Neural crest cell (in vitro differentiated cells): ENCODE results near the gene PTTG1. TPM values are rescaled to one million over a fixed set of nuclear protein-coding genes. Genes with fewer than 3 reads are reported as not detected.

Source experiments
- DNase-seq: peaks from one replicate; pipeline ENCODE4 v3.0.0; 2021; ENCODE audit warnings: low read depth, mixed read lengths, low spot score
- H3K27ac Mint-ChIP-seq: one replicate; pipeline ENCODE4 v1.8.0; 2021; ENCODE audit warnings: mild to moderate bottlenecking, mixed read lengths; ENCODE audit not compliant: unreplicated experiment
- H3K27me3 Mint-ChIP-seq: 2 replicates; pipeline ENCODE4 v1.8.0; 2021; ENCODE audit warnings: low read depth, mild to moderate bottlenecking, mixed read lengths
- H3K36me3 Mint-ChIP-seq: 2 replicates; pipeline ENCODE4 v1.8.0; 2021; ENCODE audit warnings: low read depth, mild to moderate bottlenecking, mixed read lengths
- H3K4me1 Mint-ChIP-seq: 2 replicates; pipeline ENCODE4 v1.8.0; 2021; ENCODE audit warnings: mixed read lengths
- H3K4me3 Mint-ChIP-seq: one replicate; pipeline ENCODE4 v1.8.0; 2021; ENCODE audit warnings: mild to moderate bottlenecking, mixed read lengths
- H3K9me3 Mint-ChIP-seq: 2 replicates; pipeline ENCODE4 v1.8.0; 2021; ENCODE audit warnings: mixed read lengths
- total RNA-seq: library from RNA; stranded (reverse); gene quantifications from 2 replicates; pipeline ENCODE4 v1.2.1, GENCODE V29; 2021
- TF ChIP-seq, protein P1 (sequence below): fragments of 200-600 bp; sonication (generic); conservative IDR thresholded peaks from 2 replicates; pipeline ENCODE4 v1.5.0; 2021; ENCODE audit warnings: antibody characterized with exemption, mild to moderate bottlenecking

Gene PTTG1
- total RNA-seq, 1 donor from 2014 or later, result 157 TPM

DNA sequence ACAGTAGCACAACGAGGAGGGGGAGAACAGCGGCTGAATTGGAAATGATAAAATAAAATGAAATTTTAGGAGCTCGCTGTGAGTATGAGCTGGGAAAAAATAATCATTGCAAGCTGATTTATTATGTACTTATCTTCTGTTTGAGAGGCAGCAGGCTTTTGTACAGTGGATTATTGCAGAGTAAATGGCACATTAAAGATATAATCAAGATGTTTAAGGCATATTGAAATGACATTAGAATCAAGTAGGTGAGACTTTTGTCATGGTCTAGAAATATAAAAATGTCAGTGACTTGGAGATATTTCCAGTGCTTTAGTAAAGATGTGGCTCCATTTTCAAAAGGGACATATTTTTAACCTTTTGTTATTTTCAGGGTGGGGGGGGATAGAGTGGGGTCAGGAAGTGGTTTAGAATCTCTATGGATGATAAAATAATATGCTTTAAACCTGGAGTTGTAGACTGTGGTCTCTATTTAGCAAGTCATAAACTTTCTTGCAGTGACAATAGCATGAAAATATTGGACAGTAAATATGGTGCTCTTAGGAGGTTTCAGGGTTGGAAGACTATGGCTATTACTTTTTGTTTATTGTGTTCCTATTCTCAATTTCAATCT, 46.8 kb downstream of the PTTG1 start:
- DNase-seq, result no peak
- Mint-ChIP-seq H3K36me3 (no peaks in the 10 kb centered on the region), H3K4me3 (no peak overlapping the region), H3K4me1 (peaks cover 6% of the 10 kb centered on the region), H3K9me3 (no peaks in the 10 kb centered on the region), H3K27me3 (no peaks in the 10 kb centered on the region), H3K27ac (no peak overlapping the region)
- TF ChIP-seq, protein P1, sequence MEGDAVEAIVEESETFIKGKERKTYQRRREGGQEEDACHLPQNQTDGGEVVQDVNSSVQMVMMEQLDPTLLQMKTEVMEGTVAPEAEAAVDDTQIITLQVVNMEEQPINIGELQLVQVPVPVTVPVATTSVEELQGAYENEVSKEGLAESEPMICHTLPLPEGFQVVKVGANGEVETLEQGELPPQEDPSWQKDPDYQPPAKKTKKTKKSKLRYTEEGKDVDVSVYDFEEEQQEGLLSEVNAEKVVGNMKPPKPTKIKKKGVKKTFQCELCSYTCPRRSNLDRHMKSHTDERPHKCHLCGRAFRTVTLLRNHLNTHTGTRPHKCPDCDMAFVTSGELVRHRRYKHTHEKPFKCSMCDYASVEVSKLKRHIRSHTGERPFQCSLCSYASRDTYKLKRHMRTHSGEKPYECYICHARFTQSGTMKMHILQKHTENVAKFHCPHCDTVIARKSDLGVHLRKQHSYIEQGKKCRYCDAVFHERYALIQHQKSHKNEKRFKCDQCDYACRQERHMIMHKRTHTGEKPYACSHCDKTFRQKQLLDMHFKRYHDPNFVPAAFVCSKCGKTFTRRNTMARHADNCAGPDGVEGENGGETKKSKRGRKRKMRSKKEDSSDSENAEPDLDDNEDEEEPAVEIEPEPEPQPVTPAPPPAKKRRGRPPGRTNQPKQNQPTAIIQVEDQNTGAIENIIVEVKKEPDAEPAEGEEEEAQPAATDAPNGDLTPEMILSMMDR, result no peak

DNA sequence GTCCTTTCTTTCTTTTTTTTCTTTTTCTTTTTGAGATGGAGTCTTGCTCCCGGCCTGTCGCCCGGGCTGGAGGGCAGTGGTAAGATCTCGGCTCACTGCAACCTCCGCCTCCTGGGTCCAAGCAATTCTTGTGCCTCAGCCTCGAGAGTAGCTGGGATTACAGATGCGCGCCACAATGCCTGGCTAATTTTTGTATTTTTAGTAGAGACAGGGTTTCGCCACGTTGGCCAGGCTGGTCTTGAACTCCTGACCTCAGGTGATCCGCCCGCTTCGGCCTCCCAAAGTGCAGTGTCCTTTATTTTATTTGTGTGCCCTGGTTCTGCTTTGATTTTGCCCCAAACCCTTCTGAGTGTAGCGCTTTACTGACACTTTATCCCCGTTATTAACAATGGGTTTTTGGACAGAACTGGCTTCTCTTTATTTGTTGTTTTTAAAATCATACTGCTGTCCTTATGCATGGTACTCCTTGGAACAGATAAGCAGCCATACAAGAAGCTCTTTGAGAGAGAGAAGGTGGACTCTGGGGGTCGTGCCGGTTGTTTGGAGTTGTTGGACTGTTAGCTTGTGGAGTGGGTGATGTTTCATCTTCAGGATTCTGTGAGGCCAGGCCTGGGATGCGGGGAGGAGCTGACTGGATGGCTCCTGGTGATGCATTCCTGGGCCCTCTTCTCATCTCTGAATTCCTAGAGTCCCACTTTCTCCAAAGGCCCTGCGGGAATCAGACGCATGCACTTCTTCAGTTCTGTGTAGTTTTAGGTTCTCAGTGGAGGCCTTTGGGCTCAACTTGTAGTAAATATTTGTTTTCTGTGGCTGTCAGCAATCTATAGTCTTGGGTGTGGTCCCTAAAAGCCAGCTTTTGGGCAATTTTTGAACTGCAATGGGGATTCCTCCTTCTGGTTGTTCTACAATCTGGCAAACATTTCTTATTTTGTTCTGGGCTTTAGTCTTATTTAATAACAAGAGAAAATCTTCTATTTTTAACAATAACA, 47.8 kb downstream of the PTTG1 start:
- DNase-seq, result no peak
- Mint-ChIP-seq H3K36me3 (no peaks in the 10 kb centered on the region), H3K27me3 (no peaks in the 10 kb centered on the region), H3K9me3 (no peaks in the 10 kb centered on the region), H3K27ac (no peak overlapping the region), H3K4me3 (no peak overlapping the region), H3K4me1 (peaks cover 6% of the 10 kb centered on the region)
- TF ChIP-seq, protein P1, result no peak

GRCh38 chr5:160470437-160471361, 49.0 kb downstream of the PTTG1 start:
- no peaks in the 10 kb centered on the region for H3K27me3 Mint-ChIP-seq
- no peak overlapping the region for H3K4me3 Mint-ChIP-seq
- H3K27ac Mint-ChIP-seq, result no peak overlapping the region
- H3K36me3 Mint-ChIP-seq, result no peaks in the 10 kb centered on the region
- peaks cover 6% of the 10 kb centered on the region for H3K4me1 Mint-ChIP-seq
- TF ChIP-seq, protein P1, result no peak
- H3K9me3 Mint-ChIP-seq, result no peaks in the 10 kb centered on the region
- DNase-seq, result no peak

- no peaks in the 10 kb centered on the region for H3K27me3 Mint-ChIP-seq
- DNase-seq, result no peak
- H3K9me3 Mint-ChIP-seq, result no peaks in the 10 kb centered on the region
- H3K27ac Mint-ChIP-seq, result no peak overlapping the region
- H3K4me1 Mint-ChIP-seq, result peaks cover 6% of the 10 kb centered on the region
- H3K36me3 Mint-ChIP-seq, result no peaks in the 10 kb centered on the region
- TF ChIP-seq, protein P1, result no peak
- H3K4me3 Mint-ChIP-seq, result no peak overlapping the region
These were observed 50.1 kb downstream of the PTTG1 start for GRCh38 chr5:160471761-160472160.

DNA sequence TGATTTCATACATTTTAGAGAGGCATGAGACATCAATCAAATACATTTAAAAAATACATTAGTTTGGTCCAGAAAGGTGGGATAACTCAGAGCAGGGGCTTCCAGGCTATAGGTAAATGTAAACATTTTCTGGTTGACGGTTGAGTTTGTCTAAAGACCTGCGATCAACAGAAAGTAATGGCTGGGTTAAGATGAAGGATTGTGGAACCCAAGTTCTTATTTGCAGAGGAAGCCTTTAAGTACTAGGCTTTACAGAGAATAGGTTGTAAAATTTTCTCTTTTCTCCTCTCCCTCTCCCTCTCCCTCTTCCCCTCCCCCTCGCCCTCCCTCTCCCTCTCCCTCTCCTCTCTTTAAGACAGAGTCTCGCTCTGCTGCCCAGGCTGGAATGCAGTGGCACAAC, 50.8 kb downstream of the PTTG1 start:
- Mint-ChIP-seq H3K4me1 (peaks cover 4% of the 10 kb centered on the region), H3K36me3 (no peaks in the 10 kb centered on the region), H3K9me3 (no peaks in the 10 kb centered on the region), H3K27ac (no peak overlapping the region), H3K27me3 (no peaks in the 10 kb centered on the region), H3K4me3 (no peak overlapping the region)
- no peak for DNase-seq
- TF ChIP-seq, protein P1, result no peak
